Kasumi-1 (cell line): ENCODE results near the gene LRBA.
A peak's percentile ranks its signal among the peaks of the same experiment; 100 is the strongest.

Experiments used
- DNase-seq, 2 experiments: peaks; one replicate each; lab custom pipeline; 2025; lab: John Stamatoyannopoulos, UW

LRBA gene

DNA sequence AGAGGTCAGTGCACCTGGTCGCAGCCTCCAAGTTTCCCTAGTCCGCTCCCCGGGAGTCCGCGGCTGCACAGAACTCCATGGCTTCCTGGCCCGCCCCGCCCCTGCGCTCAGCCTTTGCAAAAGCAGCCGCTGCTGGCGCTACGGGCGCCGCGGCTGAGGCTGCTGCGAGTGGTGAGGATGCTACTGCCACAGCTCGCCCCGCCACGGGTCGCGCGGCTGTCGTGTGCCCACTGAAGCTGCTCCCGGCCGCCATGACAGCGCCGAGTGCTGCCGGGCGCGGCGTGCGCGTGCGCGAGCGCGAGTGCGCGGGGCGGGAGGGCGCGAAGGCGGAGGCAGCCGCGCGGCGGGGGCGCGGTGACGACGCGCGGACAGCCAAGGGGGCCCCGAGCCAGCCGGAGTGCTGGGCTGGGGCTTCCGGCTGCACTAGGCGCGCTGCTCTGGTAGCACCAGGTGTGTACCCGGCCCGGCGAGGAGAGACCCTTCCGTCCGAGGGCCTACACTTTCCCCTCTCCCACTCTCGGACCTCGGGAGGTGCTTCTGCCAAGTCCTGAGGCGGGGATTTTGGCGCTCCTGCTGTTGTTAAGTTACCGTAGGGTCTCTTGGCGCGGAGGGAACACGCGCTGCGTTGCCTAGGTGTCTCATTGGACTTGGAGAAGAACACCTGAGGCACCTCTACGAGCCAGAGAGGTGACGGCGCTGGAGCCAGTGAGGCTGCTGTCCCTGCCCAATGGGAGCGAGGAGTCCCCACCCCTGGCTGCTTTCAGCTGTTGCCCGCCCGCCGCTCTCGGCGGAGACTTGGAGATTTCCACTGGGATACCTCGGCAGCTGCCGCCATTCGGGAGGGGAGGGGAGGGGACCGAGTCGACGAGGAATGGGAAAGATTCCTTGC lies 619 bp upstream of the LRBA start:
- peak; percentile 66 to 69 for DNase-seq

GRCh38 chr4:151013944-151014343 lies 1.1 kb downstream of the LRBA start:
- peak in 1 of 2 experiments; percentile 18 for DNase-seq

- DNase-seq, result no peak
These were observed 1.6 kb downstream of the LRBA start for GRCh38 chr4:151013491-151013890.

DNA sequence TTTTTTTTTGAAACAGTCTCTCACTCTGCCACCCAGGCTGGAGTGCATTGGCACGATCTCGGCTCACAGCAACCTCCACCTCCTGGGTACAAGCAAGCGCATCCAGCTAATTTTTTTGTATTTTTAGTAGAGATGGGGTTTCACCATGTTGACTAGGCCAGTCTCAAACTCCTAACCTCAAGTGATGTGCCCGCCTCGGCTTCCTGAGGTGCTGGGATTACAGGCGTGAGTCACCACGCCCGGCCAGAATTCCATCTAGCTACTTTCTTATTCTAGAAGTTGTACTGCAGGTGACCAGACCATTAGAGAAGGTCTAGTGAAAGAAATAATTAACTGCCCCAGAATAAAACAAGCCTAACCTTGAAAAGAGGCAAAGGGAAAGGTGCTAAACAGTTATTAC lies 2.3 kb downstream of the LRBA start:
- DNase-seq, result no peak

DNA sequence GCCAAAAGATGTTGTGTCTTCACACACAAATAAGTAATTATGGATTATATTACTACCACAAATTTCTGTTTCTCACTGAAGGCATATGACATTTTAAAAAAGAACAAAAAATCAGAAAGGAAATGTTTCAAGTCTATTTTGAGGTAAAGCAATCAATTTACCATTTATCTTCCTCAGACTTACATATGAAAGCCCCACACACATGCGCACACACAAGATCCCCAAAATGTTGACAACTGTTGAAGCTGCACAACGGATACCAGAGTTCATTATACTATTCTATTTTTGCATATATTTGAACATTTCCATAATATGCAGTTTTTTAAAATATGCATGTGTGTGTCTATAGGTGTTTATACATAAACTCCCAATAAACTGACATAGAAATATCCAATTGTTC lies 2.7 kb downstream of the LRBA start:
- DNase-seq, result no peak

DNA sequence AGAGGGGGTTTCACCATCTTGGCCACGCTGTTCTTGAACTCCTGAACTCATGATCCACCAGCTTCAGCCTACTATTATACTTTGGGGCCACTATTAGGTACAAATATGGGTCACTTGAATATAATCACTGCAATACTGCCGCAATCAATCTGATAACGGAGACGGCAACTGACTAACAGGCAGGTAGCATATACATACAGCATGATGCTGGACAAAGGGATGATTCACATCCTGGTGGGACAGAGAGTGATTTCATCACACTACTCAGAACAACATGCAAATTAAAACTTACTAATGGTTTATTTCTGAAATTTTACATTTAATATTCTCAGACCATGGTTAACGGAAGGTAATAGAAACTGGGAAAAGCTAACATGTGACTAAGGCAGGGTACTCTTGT lies 10.9 kb downstream of the LRBA start:
- DNase-seq, result no peak

- DNase-seq, result no peak
These were observed 14.2 kb downstream of the LRBA start for GRCh38 chr4:151000747-151001429.

GRCh38 chr4:150999086-150999485 lies 16.0 kb downstream of the LRBA start:
- peak; percentile 80 to 89 for DNase-seq

DNA sequence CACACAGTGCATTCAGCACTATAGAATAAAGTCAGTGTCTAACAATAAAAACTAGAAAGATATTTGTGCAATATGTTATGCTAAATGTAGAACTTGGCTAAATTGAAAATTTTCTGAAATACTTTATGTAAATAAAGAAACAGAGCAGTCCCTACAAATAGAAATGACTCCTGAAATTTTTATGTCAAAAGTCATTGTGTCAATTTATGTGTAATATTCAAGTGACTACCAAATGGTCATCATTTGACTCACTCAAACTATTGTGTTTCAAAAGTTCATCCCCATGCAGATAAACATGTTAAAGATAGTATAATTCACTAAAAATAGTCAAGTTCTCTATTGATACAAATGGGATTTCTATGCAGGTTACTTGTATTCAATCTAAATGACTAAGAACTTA lies 17.9 kb downstream of the LRBA start:
- DNase-seq, result no peak

GRCh38 chr4:150994721-150995120 lies 20.4 kb downstream of the LRBA start:
- no peak for DNase-seq

DNA sequence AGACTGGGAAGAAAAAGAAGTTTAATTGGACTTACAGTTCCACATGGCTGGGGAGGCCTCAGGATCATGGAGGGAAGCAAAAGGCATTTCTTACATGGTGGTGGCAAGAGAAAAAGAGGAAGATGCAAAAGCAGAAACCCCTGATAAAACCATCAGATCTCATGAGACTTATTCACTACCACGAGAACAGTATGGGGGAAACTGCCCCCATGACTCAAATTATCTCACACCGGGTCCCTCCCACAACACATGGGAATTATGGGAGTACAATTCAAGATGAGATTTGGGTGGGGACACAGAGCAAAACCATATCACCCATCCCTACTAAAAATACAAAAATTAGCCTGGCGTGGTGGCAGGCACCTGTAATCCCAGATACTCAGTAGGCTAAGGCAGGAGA lies 21.5 kb downstream of the LRBA start:
- peak in 1 of 2 experiments; percentile 3 for DNase-seq

DNA sequence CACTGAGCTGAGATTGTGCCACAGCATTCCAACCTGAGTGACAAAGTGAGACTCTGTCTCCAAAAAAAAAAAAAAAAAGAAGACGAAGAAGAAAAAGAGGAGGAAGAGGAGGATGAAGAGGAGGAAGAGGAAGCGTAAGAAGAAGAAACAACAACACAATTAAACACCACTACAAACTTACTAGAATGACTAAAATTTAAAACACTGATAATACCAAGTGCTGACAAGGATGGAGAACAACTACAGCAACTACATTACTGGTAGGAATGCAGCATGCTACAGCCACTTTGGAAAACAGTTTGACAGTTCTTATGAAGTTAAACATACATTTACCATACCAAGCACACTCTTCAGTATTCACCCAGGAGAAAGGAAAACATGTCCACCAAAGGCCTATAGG lies 24.1 kb downstream of the LRBA start:
- DNase-seq, result no peak

DNA sequence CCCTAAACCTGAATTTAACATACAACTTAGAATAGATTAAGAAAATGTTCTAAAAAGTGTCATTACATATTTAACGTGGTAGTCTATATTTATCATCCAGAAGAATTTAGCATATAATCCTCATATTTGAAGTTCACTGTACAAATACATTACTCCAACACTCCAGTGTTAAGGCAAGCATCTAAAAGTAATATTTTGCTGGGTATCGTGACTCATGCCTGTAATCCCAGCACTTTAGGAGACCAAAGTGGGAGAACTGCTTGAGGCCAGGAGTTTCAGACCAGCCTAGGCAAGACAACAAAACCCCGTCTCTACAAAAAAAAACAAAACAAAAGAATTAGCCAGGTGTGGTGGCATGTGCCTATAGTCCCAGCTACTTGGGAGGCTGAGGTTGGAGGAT lies 24.8 kb downstream of the LRBA start:
- DNase-seq, result no peak

DNA sequence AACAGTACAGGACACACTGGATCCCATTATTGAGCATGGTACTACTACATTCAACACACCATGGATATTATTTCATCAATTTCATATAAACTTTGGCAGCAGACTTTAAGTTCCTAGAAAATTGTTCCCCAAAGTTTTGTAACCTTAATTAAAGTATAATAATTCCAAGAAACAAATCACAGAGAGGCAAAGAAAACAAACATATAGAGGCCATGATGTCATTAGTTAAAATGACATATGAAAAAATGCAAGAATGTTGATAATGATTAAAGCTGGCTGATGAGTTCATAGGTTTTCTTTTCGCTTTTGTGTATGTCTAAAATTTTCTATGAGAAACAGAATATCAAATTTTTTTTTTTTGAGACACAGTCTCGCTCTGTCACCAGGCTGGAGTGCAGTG lies 26.8 kb downstream of the LRBA start:
- no peak for DNase-seq

- DNase-seq, result no peak
These were observed 27.9 kb downstream of the LRBA start for GRCh38 chr4:150987204-150987603.

GRCh38 chr4:150986085-150986484 lies 29.0 kb downstream of the LRBA start:
- no peak for DNase-seq

DNA sequence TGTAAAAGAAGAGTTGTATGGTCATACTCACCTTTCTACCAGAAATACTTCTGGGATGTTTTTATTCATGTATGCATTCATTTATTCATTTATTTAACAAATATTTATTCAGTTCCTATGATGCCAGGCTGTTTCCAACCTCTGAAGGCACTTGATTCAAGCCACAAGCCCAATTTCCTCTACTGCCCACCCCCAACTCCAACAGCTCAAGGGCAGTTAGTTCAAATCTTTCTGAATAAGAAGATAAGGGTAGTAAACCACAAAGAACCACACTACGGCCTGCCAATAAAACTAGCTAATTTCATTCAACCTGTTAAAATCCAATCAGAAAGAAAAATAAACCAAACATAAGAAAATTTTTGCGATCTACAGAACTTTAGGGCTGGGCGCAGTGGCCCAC lies 31.2 kb downstream of the LRBA start:
- no peak for DNase-seq

- no peak for DNase-seq
These were observed 32.4 kb downstream of the LRBA start for GRCh38 chr4:150982557-150983233.

GRCh38 chr4:150978738-150979575 lies 36.1 kb downstream of the LRBA start:
- no peak for DNase-seq

- peak; percentile 16 to 43 for DNase-seq
These were observed 38.5 kb downstream of the LRBA start for GRCh38 chr4:150976478-150977118.

DNA sequence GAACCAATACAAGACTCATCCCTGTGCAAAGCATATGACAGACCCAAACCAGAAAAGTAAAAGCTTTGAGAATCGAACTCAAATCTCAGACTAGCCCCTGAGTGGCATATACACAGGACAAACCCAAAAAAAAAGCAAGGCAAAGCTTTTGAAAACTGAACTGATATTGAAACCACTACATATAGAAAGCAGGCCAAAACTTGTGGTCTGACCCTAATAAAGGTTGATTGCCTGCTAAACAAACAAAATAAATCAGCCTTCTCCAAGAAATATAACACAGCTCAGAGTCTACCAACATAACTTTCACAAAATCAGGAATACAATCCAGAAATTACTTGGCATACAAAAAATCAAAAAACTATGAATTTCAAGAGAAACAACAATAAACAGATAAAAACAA lies 40.3 kb downstream of the LRBA start:
- DNase-seq, result no peak
